ENCODE measurements around the gene NLGN4X. TPM values are rescaled to one million over a fixed set of nuclear protein-coding genes. Genes with fewer than 3 reads are reported as not detected.

NLGN4X gene
- total RNA-seq, 1 donor from 2014 or later, result 0.34 TPM

GRCh38 chrX:5842601-5843000 lies 386.1 kb downstream of the NLGN4X start:
- no peak for DNase-seq

Data from dermis blood vessel endothelial cell (primary cell).